Astrocyte (in vitro differentiated cells and primary cell): ENCODE data around the gene KRT4. TPM values are rescaled to one million over a fixed set of nuclear protein-coding genes. Genes with fewer than 3 reads are reported as not detected.

Experiments used
- DNase-seq: peaks from one replicate; pipeline ENCODE4 v3.0.0-alpha.2; 2010; ENCODE audit warnings: low read depth
- FAIRE-seq: peaks from 2 replicates; lab custom pipeline; 2011; peaks lifted over from hg19 to GRCh38; lab: Jason Lieb, UNC
- H2AFZ ChIP-seq: 2 replicates; pipeline ENCODE4 v1.6.0; 2012; ENCODE audit warnings: low read depth, low read length, inconsistent platforms
- H3K27ac ChIP-seq: 2 replicates; pipeline ENCODE4 v1.5.1; 2011; ENCODE audit warnings: low read depth, low read length, inconsistent platforms
- H3K27me3 ChIP-seq: 2 replicates; pipeline ENCODE4 v1.6.0; 2011; ENCODE audit warnings: low read length, inconsistent platforms; ENCODE audit not compliant: insufficient read depth
- H3K36me3 ChIP-seq: 2 replicates; pipeline ENCODE4 v1.5.1; 2011; ENCODE audit warnings: low read length, inconsistent platforms; ENCODE audit not compliant: insufficient read depth
- H3K4me1 ChIP-seq: 2 replicates; pipeline ENCODE4 v1.5.1; 2011; ENCODE audit warnings: low read length, inconsistent platforms; ENCODE audit not compliant: insufficient read depth
- H3K4me2 ChIP-seq: 2 replicates; pipeline ENCODE4 v1.6.0; 2012; ENCODE audit warnings: low read length, inconsistent platforms
- H3K4me3 ChIP-seq: 2 replicates; pipeline ENCODE4 v1.5.1; 2011; ENCODE audit warnings: low read depth, mild to moderate bottlenecking, low read length, inconsistent platforms; ENCODE audit not compliant: insufficient read depth
- H3K79me2 ChIP-seq: 2 replicates; pipeline ENCODE4 v1.6.0; 2012; ENCODE audit warnings: mild to moderate bottlenecking, low read length, inconsistent platforms; ENCODE audit not compliant: insufficient read depth
- H3K9ac ChIP-seq: 2 replicates; pipeline ENCODE4 v1.6.0; 2012; ENCODE audit warnings: mild to moderate bottlenecking, low read length, inconsistent platforms
- H3K9me3 ChIP-seq: 2 replicates; pipeline ENCODE4 v1.5.1; 2012; ENCODE audit warnings: low read depth, mild to moderate bottlenecking, low read length, inconsistent platforms; ENCODE audit not compliant: insufficient read depth
- H4K20me1 ChIP-seq: 2 replicates; pipeline ENCODE4 v1.6.0; 2012; ENCODE audit warnings: low read length, inconsistent platforms; ENCODE audit not compliant: insufficient read depth
- H3K27ac Mint-ChIP-seq: one replicate; pipeline ENCODE4 v1.8.0; 2021; ENCODE audit warnings: mild to moderate bottlenecking, mixed read lengths; ENCODE audit not compliant: unreplicated experiment
- H3K27me3 Mint-ChIP-seq: one replicate; pipeline ENCODE4 v1.8.0; 2021; ENCODE audit warnings: low read depth, mixed read lengths; ENCODE audit not compliant: unreplicated experiment
- H3K36me3 Mint-ChIP-seq: one replicate; pipeline ENCODE4 v1.8.0; 2021; ENCODE audit warnings: low read depth, mixed read lengths; ENCODE audit not compliant: unreplicated experiment
- H3K4me1 Mint-ChIP-seq: one replicate; pipeline ENCODE4 v1.8.0; 2021; ENCODE audit warnings: low read depth, mixed read lengths; ENCODE audit not compliant: unreplicated experiment
- H3K4me3 Mint-ChIP-seq: one replicate; pipeline ENCODE4 v1.8.0; 2021; ENCODE audit warnings: mild to moderate bottlenecking, moderate library complexity, mixed read lengths; ENCODE audit not compliant: unreplicated experiment
- H3K9me3 Mint-ChIP-seq: one replicate; pipeline ENCODE4 v1.8.0; 2021; ENCODE audit warnings: mild to moderate bottlenecking, mixed read lengths; ENCODE audit not compliant: unreplicated experiment
- CTCF ChIP-seq: IDR thresholded peaks from 2 replicates; pipeline ENCODE4 v1.5.1; 2011; ENCODE audit warnings: low read depth, mild to moderate bottlenecking, inconsistent platforms, low read length, moderate library complexity; ENCODE audit not compliant: insufficient read depth
- EZH2 ChIP-seq: IDR thresholded peaks from 2 replicates; pipeline ENCODE4 v1.6.1; 2012; ENCODE audit warnings: mild to moderate bottlenecking, low read length, inconsistent platforms; ENCODE audit not compliant: insufficient read depth
- total RNA-seq: library from RNA; stranded (reverse); gene quantifications from 2 replicates; pipeline ENCODE4 v1.2.1, GENCODE V29; 2021

The KRT4 gene
- total RNA-seq, 1 donor from 2014 or later = not detected

GRCh38 chr12:52792185-52793029, 21.5 kb downstream of the KRT4 start:
- Mint-ChIP-seq H3K4me3 (no peak overlapping the region), H3K4me1 (peaks cover 12% of the 10 kb centered on the region), H3K9me3 (peaks cover 7% of the 10 kb centered on the region), H3K27ac (no peak overlapping the region), H3K36me3 (peaks cover 5% of the 10 kb centered on the region), H3K27me3 (peaks cover 60% of the 10 kb centered on the region)
- Histone ChIP-seq H3K9ac (no peak overlapping the region), H3K27me3 (peaks cover 42% of the 10 kb centered on the region), H3K4me3 (no peak overlapping the region), H3K36me3 (no peaks in the 10 kb centered on the region), H3K4me1 (peaks cover 9% of the 10 kb centered on the region), H3K79me2 (no peaks in the 10 kb centered on the region), H3K27ac (no peak overlapping the region), H3K9me3 (no peaks in the 10 kb centered on the region), H3K4me2 (no peak overlapping the region), H2AFZ (no peak overlapping the region), H4K20me1 (no peaks in the 10 kb centered on the region)
- no peak for DNase-seq
- TF ChIP-seq EZH2 (no peak), CTCF (no peak)
- no peak for FAIRE-seq

- Histone ChIP-seq H3K9me3 (no peaks in the 10 kb centered on the region), H3K4me3 (no peak overlapping the region), H3K9ac (no peak overlapping the region), H3K4me1 (peaks cover 9% of the 10 kb centered on the region), H3K36me3 (no peaks in the 10 kb centered on the region), H2AFZ (no peak overlapping the region), H3K27ac (no peak overlapping the region), H3K79me2 (no peaks in the 10 kb centered on the region), H4K20me1 (no peaks in the 10 kb centered on the region), H3K27me3 (peaks cover 45% of the 10 kb centered on the region), H3K4me2 (no peak overlapping the region)
- Mint-ChIP-seq H3K27me3 (peaks cover 65% of the 10 kb centered on the region), H3K27ac (no peak overlapping the region), H3K36me3 (peaks cover 5% of the 10 kb centered on the region), H3K4me1 (peaks cover 12% of the 10 kb centered on the region), H3K4me3 (no peak overlapping the region), H3K9me3 (peaks cover 7% of the 10 kb centered on the region)
- FAIRE-seq = no peak
- no peak for TF ChIP-seq EZH2
- no peak for TF ChIP-seq CTCF
- no peak for DNase-seq
Measured at GRCh38 chr12:52791271-52792184, 22.4 kb downstream of the KRT4 start.
